Measurements from ENCODE around the gene TRIM72. TPM values are rescaled to one million over a fixed set of nuclear protein-coding genes. Genes with fewer than 3 reads are reported as not detected.

TRIM72 gene
- total and polyA plus RNA-seq, 9 of the 15 experiments (the other 6 are each of a cell fraction or from before 2014, with no cell fraction given) = under 0.01 TPM; not detected in 8

DNA sequence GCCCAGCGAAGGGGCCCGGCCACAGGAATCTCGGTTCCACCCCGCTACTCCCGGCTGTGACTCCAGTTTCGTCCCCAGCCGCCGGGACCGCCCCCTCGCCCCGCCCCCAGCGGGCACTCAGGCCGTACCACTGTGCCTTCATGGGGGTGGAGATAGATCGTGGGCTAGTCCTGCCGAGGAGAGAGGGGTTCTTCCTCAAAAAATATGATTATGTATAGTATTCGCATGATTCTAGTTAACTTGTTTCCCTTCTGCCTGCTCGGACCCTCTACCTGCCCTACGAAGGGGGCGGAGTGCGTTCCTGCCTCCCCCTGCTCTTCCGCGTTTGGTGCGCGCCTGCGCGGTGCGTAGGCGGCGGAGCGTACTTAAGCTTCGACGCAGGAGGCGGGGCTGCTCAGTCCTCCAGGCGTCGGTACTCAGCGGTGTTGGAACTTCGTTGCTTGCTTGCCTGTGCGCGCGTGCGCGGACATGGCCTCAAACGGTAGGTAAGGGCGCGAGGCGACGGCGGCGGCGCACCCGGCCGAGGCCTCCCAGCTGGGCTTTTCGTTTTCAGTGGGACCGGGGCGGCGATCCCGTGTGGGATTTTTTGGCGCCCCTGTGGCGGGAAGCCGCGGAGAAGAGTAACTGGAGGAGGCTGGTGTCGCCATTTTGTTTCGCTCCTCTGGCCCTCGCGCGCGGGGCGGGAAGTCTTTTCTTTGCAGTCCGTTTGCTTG lies 34.0 kb upstream of the TRIM72 start, which contains the start of gene FUS (continued):
- TF ChIP-seq, protein P1, sequence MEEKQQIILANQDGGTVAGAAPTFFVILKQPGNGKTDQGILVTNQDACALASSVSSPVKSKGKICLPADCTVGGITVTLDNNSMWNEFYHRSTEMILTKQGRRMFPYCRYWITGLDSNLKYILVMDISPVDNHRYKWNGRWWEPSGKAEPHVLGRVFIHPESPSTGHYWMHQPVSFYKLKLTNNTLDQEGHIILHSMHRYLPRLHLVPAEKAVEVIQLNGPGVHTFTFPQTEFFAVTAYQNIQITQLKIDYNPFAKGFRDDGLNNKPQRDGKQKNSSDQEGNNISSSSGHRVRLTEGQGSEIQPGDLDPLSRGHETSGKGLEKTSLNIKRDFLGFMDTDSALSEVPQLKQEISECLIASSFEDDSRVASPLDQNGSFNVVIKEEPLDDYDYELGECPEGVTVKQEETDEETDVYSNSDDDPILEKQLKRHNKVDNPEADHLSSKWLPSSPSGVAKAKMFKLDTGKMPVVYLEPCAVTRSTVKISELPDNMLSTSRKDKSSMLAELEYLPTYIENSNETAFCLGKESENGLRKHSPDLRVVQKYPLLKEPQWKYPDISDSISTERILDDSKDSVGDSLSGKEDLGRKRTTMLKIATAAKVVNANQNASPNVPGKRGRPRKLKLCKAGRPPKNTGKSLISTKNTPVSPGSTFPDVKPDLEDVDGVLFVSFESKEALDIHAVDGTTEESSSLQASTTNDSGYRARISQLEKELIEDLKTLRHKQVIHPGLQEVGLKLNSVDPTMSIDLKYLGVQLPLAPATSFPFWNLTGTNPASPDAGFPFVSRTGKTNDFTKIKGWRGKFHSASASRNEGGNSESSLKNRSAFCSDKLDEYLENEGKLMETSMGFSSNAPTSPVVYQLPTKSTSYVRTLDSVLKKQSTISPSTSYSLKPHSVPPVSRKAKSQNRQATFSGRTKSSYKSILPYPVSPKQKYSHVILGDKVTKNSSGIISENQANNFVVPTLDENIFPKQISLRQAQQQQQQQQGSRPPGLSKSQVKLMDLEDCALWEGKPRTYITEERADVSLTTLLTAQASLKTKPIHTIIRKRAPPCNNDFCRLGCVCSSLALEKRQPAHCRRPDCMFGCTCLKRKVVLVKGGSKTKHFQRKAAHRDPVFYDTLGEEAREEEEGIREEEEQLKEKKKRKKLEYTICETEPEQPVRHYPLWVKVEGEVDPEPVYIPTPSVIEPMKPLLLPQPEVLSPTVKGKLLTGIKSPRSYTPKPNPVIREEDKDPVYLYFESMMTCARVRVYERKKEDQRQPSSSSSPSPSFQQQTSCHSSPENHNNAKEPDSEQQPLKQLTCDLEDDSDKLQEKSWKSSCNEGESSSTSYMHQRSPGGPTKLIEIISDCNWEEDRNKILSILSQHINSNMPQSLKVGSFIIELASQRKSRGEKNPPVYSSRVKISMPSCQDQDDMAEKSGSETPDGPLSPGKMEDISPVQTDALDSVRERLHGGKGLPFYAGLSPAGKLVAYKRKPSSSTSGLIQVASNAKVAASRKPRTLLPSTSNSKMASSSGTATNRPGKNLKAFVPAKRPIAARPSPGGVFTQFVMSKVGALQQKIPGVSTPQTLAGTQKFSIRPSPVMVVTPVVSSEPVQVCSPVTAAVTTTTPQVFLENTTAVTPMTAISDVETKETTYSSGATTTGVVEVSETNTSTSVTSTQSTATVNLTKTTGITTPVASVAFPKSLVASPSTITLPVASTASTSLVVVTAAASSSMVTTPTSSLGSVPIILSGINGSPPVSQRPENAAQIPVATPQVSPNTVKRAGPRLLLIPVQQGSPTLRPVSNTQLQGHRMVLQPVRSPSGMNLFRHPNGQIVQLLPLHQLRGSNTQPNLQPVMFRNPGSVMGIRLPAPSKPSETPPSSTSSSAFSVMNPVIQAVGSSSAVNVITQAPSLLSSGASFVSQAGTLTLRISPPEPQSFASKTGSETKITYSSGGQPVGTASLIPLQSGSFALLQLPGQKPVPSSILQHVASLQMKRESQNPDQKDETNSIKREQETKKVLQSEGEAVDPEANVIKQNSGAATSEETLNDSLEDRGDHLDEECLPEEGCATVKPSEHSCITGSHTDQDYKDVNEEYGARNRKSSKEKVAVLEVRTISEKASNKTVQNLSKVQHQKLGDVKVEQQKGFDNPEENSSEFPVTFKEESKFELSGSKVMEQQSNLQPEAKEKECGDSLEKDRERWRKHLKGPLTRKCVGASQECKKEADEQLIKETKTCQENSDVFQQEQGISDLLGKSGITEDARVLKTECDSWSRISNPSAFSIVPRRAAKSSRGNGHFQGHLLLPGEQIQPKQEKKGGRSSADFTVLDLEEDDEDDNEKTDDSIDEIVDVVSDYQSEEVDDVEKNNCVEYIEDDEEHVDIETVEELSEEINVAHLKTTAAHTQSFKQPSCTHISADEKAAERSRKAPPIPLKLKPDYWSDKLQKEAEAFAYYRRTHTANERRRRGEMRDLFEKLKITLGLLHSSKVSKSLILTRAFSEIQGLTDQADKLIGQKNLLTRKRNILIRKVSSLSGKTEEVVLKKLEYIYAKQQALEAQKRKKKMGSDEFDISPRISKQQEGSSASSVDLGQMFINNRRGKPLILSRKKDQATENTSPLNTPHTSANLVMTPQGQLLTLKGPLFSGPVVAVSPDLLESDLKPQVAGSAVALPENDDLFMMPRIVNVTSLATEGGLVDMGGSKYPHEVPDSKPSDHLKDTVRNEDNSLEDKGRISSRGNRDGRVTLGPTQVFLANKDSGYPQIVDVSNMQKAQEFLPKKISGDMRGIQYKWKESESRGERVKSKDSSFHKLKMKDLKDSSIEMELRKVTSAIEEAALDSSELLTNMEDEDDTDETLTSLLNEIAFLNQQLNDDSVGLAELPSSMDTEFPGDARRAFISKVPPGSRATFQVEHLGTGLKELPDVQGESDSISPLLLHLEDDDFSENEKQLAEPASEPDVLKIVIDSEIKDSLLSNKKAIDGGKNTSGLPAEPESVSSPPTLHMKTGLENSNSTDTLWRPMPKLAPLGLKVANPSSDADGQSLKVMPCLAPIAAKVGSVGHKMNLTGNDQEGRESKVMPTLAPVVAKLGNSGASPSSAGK (IDR thresholded peaks at IDR 0.05) = no peak
- TF ChIP-seq TFAM (CRISPR knock-in tag; conservative IDR thresholded peaks at IDR 0.05) = no peak
- no peak for TF ChIP-seq HNRNPH1 (optimal IDR thresholded peaks at IDR 0.05; ENCODE audit: low read depth, low read length)
- peak; percentile 63 to 85; a peak in 3 of 4 replicates for TF ChIP-seq NRF1 (conservative IDR thresholded peaks at IDR 0.05 in 1 of 2, IDR thresholded peaks at IDR 0.05 in 1 of 2)
- TF ChIP-seq, protein P2, sequence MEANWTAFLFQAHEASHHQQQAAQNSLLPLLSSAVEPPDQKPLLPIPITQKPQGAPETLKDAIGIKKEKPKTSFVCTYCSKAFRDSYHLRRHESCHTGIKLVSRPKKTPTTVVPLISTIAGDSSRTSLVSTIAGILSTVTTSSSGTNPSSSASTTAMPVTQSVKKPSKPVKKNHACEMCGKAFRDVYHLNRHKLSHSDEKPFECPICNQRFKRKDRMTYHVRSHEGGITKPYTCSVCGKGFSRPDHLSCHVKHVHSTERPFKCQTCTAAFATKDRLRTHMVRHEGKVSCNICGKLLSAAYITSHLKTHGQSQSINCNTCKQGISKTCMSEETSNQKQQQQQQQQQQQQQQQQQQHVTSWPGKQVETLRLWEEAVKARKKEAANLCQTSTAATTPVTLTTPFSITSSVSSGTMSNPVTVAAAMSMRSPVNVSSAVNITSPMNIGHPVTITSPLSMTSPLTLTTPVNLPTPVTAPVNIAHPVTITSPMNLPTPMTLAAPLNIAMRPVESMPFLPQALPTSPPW (CRISPR knock-in tag; IDR thresholded peaks at IDR 0.05) = peak; percentile 92
- TF ChIP-seq CAMTA2 (CRISPR knock-in tag; conservative IDR thresholded peaks at IDR 0.05) = 0 out of 2 replicates have a peak, but pooled peaks have one; percentile 29
- no peak; the same call in 1 of the 2 replicates for TF ChIP-seq RBM15 (IDR thresholded peaks at IDR 0.05; ENCODE audit: insufficient read depth, low read length)
- no peak for TF ChIP-seq ELF4 (CRISPR knock-in tag; IDR thresholded peaks at IDR 0.05)
- no peak for TF ChIP-seq ZNF57 (CRISPR knock-in tag; IDR thresholded peaks at IDR 0.05)
- no peak for TF ChIP-seq L3MBTL2 (IDR thresholded peaks at IDR 0.05)
- TF ChIP-seq ZNF444 (CRISPR knock-in tag; IDR thresholded peaks at IDR 0.05) = no peak
- TF ChIP-seq ZNF561 (CRISPR knock-in tag; conservative IDR thresholded peaks at IDR 0.05) = no peak
- TF ChIP-seq, protein P3, sequence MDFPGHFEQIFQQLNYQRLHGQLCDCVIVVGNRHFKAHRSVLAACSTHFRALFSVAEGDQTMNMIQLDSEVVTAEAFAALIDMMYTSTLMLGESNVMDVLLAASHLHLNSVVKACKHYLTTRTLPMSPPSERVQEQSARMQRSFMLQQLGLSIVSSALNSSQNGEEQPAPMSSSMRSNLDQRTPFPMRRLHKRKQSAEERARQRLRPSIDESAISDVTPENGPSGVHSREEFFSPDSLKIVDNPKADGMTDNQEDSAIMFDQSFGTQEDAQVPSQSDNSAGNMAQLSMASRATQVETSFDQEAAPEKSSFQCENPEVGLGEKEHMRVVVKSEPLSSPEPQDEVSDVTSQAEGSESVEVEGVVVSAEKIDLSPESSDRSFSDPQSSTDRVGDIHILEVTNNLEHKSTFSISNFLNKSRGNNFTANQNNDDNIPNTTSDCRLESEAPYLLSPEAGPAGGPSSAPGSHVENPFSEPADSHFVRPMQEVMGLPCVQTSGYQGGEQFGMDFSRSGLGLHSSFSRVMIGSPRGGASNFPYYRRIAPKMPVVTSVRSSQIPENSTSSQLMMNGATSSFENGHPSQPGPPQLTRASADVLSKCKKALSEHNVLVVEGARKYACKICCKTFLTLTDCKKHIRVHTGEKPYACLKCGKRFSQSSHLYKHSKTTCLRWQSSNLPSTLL (IDR thresholded peaks at IDR 0.05) = no peak

Data from K562 (cell line).